CD4-positive, alpha-beta T cell treated with Interleukin-17A for 4 hours (primary cell): ENCODE measurements around the gene DCC.

Source experiments
- DNase-seq: peaks from one replicate; pipeline ENCODE4 v3.0.0-alpha.2; 2020; ENCODE audit warnings: mixed read lengths

DCC gene

DNA sequence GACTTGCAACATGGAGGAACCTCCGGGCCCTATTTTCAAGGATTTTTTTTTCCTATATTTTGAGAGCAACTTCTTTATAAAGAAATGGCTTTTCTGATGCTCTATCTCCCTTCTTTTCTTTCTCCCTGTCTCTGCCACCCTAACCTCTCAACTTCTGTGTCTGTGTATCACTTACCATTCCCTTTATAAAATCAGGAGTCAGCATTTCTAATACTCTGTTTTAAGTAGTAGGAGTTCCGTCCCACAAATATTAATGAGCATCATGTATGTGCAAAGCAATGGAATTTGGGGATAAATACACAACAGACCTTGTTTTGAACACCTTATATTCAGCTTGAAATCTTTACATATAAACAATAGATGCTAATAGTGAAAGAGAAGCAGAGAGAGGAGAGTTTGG, 268.0 kb downstream of the DCC start:
- no peak for DNase-seq

DNA sequence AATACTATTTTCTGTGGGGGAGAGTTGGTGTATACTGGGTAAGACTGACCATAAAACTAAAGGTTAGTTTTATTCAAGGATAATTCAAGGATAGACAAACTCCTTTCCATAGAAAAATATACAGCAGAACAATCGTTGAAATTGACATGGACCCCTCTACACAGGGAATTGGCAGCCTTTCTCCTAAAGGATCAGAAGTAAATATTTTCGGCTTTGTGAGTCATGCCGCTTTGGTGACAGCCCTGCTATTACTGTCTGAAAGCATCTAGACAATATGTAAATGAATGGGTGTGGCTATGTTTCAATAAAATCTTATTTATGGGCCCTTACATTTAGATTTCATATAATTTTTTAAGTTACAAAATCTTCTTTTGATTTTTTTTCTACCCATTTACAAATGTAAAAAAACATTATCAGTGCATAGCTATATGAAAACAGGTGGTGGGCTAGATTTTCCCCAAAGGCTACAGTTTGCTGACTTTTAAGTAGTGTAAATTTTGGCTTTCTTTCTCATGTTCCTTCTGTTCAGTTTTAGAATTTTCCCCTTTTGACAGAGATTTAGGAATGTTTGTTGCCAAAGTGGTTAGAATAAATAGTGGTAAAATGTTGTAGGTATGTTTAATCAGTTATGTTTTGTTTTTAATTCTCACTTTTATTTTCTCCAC, 270.6 kb downstream of the DCC start:
- no peak for DNase-seq

DNA sequence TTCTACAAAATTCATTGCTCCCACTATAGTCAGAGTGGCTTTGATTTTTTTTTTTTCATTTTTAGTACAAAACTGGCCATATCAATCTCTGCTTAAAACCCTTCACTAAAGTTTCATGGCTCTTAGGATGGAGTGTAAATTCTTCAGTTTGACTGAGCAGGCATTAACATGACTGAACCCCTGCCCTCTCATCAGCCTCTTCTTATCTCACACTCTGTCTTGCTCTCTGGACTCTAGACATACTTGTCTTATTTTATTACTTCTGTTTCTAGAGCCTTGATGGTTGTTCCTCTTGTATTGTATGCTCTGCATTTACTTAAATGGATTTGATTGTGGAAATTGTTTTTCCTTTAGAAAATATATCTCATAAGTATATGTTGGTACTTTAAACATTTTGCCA, 272.4 kb downstream of the DCC start:
- DNase-seq, result no peak

DNA sequence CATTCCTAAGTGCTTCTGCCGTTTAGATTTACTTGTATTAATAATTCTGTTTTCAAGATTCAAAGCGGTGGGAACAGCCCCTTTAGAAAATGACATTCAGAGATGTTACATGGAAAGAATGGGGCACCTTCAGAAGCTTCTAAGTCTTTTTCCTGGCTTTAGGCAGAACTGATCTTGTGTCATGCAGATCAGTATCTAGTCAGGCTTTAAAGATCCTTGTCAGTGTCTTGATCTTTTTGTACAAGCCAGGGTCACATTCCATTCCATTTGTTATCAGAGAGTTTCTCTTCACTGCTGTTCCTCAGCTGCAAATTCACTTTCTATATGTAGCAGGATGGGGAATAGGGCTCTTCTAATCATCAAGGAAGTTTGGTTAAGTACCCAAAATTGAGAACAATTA, 275.3 kb downstream of the DCC start:
- DNase-seq, result no peak

DNA sequence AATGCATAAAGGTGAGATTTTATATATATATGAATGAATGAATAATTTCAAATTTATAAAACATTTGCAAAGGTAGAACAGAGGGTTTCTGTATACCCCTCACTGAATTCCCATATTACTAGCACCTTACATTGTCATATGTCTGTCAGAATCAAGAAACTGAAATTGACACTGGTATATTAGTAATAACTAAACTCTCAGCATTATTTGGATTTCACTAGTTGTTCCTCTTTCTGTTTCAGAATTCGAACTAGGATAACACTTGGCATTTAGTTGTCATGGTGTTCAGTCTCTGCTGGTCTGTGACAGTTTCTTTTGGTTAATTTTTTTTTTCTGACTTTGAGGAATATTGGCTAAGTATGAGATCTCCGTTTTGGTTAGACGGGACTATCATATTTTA, 275.9 kb downstream of the DCC start:
- DNase-seq, result no peak

DNA sequence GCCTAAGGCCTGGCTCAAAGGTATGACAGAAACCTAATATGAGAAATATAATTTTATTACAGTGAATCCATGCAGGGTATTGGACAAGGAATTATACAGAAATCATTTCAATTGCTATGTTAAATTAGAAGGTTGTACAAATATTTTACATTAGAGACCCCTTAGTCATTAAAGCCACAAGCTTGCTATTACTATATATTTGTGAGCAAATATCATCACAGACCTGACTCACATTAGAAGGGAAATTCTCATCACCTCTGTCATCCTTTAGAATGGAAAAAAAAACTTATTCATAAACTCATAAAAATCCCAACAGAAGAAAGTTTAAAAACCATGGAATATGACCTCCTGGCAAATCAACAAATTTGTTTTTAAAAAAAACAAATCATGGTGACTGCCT, 277.9 kb downstream of the DCC start:
- no peak for DNase-seq

DNA sequence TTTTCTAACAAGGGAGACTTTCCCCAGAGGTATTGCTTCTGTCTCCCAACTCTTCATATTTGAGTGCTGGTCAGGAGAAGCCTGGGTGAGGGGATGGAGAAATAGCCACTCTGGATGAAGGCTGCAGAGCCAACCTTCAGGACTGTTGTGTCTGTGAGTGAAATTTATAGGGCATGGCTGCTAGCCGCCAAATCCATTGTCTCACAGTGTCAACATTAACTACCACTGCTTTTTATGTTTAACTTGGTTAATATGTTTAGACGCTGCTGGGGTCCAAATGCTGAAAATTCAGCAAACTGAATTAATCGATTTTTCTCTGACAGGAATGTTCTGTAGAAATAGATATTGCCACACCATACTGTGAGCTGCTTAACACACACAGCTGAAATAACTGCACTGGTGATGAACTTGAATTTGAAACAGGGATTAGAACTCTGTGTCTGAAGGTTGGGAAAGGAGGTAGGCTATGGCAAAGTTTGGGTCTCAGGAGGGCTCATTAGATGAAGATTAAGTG, 281.0 kb downstream of the DCC start:
- no peak for DNase-seq

DNA sequence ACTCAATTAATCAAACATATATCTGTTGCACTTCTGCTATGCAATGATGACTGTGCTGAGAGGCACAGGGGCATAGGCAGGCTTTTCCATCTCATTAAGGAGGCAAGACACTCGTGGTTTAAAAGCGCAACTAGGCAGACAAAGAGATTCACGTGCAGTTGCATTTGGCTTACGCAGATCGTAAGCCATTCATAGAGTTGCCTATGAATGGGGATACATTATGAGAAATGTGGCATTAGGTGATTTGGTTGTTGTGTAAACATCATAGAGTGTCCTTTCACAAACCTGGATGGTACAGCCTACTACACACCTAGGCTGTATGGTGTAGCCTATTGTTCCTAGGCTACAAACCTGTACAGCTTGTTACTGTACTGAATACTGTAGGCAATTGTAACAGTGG, 284.7 kb downstream of the DCC start:
- no peak for DNase-seq

DNA sequence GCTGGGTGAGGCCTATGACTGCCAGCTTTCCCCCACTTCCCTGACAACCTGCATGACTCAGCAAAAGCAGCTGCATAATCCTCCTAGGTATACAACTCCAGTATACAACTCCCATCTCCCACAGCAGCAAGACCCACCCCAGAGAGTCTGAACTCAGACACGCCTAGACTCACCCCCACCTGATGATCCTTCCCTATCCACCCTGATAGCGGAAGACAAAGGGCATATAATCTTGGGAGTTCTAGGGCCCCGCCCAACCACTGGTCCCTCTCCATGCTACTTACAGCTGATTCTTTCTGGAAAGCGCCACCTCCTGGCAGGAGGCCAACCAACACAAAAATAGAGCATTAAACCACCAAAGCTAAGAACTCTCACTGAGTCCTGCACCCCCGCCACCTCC, 296.5 kb downstream of the DCC start:
- no peak for DNase-seq

DNA sequence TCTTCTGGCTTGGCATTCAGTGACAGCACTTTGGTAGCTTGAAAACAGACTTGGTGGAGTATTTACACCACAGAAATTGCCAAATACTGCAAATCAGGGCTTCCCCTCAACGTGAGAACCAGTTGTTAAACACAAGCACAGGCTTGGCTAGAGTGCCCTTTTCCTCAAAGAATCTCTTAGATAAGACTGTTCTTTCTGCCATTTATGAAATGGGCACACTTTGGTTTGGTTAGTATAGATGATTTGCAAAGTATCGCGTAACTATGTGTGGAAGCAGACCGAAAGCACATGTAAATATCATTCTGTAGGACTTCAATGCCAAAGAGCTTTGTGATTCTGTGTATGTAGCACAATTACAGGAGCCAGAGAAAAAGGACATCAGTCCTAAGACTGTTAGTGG, 308.2 kb downstream of the DCC start:
- no peak for DNase-seq

DNA sequence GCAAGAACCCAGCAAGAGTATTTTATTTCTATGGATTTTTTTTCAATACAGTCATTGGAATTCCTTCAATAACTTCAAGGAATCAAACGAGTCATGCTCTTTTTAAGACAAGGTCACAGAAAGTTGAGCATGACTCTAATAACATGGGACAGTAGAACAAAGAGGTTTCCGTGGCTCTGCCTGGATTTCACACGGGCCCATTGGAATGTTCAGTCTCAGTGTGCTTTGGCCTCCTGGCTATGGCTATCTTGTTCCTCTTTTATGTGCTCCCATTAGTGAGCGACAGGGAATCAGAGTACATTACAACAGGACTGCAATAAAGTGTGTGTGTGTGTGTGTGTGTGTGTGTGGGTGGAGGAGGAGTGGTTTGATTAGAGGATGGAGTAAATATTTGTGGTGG, 312.4 kb downstream of the DCC start:
- DNase-seq, result no peak

DNA sequence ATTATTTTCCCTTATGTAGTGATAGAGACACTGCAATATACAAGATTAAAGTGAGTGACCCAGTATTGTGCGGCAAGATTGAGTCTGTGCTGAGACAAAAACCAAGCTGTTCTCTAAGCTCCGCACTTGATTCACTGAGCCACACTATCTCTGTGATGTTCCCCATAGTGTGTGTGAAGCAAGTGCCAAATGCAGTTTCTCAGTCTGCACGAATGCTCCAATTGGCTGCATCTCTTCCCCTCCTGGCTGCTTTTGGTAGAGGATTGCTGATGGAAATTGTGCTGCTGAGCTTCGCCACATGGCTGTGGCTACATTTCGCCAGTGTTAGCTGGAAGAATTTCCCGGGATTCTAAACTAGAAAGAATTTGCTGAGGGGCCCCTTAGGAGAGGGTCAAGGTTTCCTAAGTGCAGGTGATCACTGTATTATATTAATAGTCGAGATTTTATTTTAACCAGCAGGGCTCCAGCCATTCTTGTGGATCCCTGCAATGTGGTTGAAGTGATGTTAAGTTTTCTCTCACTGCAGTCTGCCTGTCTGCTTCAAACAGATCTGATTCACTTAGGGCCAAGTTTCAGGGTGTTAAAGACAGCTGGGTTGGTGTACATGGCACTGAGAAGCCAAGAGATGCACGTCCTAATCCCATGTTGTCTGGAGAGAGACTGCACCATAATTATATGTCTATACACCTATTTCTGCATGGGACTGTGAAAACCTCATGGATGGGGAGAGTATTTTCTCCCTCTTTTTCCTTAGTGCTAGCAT, 317.2 kb downstream of the DCC start:
- DNase-seq, result no peak

DNA sequence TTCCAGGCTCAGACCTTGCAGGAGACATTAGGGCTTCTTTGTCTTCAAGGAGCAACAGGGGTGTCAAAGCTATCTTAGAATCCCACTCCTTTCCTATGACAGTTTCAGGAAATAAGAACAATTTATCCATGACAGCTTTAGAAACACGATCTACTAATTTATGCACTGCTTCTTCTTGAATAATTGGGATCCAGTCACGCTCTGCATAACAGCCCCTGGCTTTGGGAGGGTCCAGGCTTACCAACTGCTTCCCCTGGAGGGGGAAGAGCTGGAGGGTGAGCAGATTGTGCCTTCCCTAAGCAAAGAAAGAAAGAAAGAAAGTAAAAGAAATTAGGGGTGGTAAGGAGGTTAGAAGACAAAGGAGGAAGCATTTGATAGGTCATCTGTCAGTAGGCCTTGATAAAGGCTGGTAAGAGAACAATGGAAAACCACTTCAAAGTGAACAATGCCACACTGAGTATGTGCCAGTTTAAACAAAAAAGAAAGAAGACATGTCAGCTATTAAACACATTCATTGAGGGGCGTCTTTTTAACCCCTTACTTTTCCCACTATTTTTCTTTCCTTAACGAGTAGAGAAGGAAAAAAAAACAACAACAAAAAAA, 327.6 kb downstream of the DCC start:
- DNase-seq, result no peak

DNA sequence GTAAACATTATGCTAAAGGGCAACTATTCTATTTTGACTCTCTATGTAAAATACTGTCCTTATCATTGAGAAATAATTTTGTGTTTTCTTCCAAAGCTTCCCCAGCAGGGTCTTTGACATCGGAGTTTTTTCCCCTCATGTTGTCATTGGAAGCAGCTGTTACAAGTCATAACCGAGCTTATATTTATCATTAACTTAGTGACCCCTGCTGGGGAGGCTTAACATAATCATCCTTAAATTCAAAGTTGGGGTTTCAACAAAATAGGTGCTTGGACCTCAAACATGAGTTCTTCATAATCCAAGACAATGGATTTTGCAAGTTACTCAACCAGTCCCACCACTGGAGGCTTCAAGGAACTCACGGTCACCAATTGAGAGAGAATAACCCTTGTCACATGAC, 330.9 kb downstream of the DCC start:
- DNase-seq, result no peak

DNA sequence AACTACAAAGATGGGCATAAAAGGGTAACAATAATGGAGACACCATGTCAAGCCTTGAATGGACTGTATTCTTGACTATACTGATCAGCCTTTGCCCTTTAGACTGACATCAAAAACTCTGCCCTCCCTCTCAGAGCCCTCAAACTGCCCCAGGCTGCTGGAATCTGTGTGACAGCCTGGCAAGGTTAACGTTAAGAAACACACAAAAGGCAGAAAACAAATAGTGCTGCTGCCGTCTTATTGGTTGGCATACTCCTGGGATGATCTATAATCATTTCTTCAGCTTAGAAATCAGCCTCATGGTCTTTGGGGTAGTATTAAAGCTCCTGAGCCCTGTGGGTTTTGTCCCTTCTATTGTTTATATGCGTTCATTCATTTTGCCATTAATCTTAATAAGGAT, 338.0 kb downstream of the DCC start:
- no peak for DNase-seq

DNA sequence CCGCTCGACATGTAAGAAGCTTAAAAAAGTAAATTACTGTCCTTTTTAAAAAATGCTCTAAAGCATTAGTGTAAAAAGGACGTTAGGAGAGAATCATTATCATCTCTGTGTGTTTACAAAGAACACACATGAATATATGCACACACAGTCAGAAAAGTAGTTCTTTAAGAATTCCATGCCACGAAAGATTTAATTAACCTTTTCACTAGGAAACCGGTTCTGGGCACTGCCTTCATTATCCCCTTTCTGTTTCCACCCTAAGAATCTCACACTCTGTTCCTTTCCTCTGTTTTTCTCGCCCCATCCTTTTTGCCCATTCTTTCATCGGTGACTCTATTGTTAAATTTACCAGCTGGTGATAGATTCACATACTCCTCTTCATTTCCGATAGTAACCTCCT, 338.6 kb downstream of the DCC start:
- no peak for DNase-seq

DNA sequence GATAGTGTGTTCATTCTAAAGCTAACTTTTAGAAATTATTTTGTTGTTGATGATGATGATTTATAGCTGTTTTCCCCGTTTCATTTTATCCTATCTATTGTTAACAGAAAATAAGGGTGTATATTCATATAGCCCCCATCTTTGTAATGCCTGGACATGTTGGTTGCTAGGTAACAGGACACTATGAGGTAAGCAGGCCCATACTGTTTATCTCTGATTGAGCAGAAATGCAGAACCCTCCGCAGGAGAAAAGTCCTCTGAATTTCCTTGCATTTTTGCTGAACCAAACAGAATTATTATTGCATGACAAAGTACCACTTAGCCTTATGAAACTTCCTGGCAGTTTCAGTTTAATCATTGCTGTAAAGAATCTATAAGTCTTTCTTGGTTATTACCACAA, 339.4 kb downstream of the DCC start:
- no peak for DNase-seq

DNA sequence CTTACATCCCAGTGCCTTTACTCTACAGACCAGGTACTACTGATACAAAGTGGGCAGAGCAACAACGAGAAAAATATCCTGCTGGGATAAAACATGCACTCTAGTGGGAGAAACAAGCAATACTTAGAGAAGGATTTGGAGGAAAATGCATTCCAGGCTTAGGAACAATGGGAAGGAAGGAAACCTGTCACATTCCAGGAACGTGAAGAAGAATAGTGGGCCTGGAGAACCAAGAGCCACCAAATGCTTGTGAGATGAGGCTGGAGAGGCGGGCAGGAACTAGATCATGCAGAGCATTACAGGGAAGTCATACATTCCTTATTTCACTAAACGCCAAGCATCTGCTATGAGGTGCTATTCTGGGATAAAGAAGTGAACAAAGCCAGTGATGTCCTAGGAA, 342.3 kb downstream of the DCC start:
- no peak for DNase-seq

DNA sequence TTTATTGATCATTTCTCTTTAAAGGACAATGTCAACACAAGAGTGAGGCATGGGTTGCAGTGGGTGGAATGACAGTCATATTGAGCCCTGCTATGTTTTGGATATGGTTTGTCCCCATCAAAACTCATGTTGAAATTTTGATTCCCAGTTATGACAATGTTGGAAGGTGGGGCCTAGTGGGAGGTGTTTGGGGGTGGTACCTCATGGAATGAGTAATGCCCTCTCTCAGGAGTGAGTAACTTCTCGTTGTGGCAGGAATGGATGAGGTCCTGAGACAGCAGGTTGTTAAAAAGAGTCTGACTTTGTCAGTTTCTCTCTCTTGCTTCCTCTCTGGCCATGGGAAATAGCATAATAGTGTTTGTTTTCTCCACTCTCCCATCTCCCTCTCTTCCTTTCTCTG, 345.3 kb downstream of the DCC start:
- DNase-seq, result no peak

DNA sequence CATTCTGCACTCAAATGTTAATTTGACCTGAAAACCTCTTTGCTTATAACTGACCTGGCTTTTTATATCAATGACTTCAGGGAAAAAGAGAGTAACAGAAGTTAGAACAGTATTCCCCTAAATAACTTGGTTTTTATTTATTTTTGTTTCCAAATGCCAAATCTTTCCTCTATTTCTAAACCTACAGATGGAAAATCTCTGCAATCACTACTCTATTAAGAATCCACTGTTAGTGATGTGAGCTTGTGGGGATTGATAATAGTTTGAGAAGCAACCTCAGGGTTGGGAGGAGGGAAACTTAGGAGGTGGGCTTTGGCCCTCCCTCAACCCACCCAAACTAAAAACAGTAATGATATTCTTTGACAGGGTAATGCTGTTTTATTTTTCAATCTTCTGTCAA, 351.8 kb downstream of the DCC start:
- no peak for DNase-seq

DNA sequence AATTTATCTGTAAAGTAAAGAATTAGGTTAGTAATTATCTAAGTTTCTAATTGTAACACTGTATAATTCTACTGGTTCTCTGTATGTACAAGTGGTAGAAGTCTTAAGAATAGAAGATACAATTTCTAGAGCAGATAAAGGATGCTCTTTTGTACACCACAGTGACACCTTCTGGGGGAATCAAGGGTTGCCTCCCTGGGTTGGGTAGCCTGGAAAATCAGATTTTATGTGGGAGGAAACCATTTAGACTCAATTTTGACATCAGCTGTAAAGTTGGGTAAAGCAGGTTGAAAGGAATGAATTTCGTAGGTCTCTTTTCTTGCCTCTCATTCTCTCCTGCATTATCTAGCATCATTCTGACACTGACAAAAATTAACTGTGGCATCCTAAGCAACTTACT, 354.8 kb downstream of the DCC start:
- DNase-seq, result no peak

DNA sequence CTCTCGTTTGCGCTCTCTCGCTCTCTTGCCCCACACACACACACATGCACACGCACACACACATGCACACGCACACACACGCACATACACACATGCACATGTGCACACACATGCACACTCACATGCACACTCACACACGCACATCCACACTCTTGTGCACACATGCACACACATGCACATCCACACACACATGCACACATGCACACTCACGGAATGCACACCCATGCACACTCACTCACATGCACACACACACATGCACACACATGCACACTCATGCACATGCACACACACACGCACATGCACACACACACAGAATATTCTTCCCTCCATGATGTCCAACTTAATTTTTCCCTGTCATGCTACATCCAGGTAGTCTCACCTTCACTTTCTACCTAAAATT, 360.1 kb downstream of the DCC start:
- no peak for DNase-seq

DNA sequence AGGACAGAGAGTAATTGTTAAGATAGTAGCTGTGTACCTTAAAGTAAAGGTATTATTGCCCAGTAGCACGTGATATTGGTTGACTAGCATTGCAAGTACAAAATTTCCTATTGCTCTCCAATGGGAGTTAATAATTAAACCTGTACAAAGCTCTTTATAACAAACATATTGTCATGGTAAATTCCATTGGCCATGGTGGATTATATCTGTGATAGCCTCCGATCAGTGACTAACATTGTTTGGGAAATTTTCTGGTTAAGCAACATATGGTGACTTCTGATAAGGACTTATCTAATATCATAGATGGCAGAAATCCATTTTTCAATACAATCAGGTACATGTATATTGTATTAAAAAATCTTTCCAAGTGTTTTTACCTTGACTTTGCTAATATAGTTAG, 360.8 kb downstream of the DCC start:
- DNase-seq, result no peak

DNA sequence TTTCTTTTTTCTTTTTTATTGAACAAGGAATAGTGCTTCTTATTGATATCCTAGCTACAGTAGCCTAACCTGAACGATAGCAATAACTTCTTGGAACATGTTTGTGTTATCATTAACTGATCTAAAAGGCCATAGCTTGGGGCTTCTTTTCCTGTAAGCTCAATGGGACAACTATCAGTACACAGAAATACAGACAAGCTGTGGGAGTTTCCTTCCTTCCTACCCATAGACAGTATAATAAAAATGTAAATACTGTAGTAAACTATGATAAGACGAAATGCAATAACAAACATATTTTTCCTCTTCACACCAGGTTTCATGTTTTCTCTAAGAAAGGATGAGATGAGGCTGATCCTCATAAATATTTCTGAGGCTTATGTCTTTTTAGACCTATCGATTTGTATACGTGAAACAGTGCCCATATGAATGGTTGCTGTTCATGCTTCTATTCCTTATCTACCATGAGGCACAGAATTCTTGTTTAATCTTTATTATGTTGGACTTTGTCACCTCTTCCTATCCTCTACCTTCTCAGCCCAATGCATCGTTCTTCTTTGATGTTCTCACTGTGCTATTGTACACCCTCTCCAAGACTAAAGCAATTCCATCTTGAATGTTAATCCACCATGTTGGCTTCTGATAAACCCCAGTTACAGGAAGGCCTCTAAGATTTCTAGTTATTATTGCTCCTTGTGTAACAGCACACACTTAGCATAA, 361.4 kb downstream of the DCC start:
- no peak for DNase-seq
